A549 (cell line): ENCODE data around the gene MAPRE2. TPM values are rescaled to one million over a fixed set of nuclear protein-coding genes. Genes with fewer than 3 reads are reported as not detected.

ENCODE experiments used
- ATAC-seq, 2 experiments: fragments of 200-7000 bp in 1 of 2; fragments of >200 bp in 1 of 2; cut with Nextera tagmentation in 1 of 2; cut with Tn5 transposase in 1 of 2; 3 replicates each; pipeline versions ENCODE4 v1.8.0 to v1.9.1; 2018 to 2020; ENCODE audit warnings: mild to moderate bottlenecking in 1 of 2, moderate library complexity in 1 of 2
- CTCF ChIA-PET: fragments of 300-600 bp; sonication (Branson Sonifier 250); formaldehyde crosslinking; extraction: SDS; loops from one replicate; lab custom pipeline; 2021; ENCODE audit warnings: antibody characterized with exemption, inconsistent platforms; lab: Yijun Ruan, JAX
- POLR2A ChIA-PET: fragments of 350-600 bp; formaldehyde crosslinking; extraction: SDS; loops from one replicate; lab custom pipeline; 2021; ENCODE audit warnings: antibody characterized with exemption, inconsistent platforms; lab: Yijun Ruan, JAX
- DNase-seq, 2 experiments: peaks; one replicate each; pipeline versions ENCODE4 v3.0.0 to v3.0.0-alpha.2; 2011 to 2016; ENCODE audit warnings: low read depth in 1 of 2, low spot score in 1 of 2
- FAIRE-seq: peaks from 2 replicates; lab custom pipeline; 2011; peaks lifted over from hg19 to GRCh38; lab: Jason Lieb, UNC
- H3K27ac ChIP-seq, 2 experiments: fragments of >200 bp; sonication (Bioruptor Twin); formaldehyde crosslinking; 3 replicates each; pipeline ENCODE4 v1.5.1; 2016 to 2017
- H3K4me1 ChIP-seq: fragments of >200 bp; sonication (Bioruptor Twin); formaldehyde crosslinking; 3 replicates; pipeline ENCODE4 v1.6.1; 2016
- H3K4me2 ChIP-seq: fragments of >200 bp; sonication (Bioruptor Twin); formaldehyde crosslinking; 3 replicates; pipeline ENCODE4 v1.6.1; 2016
- H3K4me3 ChIP-seq: fragments of >200 bp; sonication (Bioruptor Twin); formaldehyde crosslinking; 3 replicates; pipeline ENCODE4 v1.5.1; 2016
- H3K9me3 ChIP-seq: fragments of >200 bp; sonication (Bioruptor Twin); formaldehyde crosslinking; 3 replicates; pipeline ENCODE4 v1.6.1; 2016
- CBX8 ChIP-seq: fragments of 200-600 bp; sonication (generic); IDR thresholded peaks from 2 replicates; pipeline ENCODE4 v1.6.1; 2016
- EHF ChIP-seq: fragments of 250-450 bp; sonication (Bioruptor Pico); IDR thresholded peaks from 2 replicates; pipeline ENCODE4 v1.5.0; 2020; ENCODE audit warnings: mild to moderate bottlenecking
- EHMT2 ChIP-seq: fragments of 200-600 bp; sonication (generic); IDR thresholded peaks from 2 replicates; pipeline ENCODE4 v1.6.1; 2016; ENCODE audit warnings: antibody characterized with exemption, low read depth, mild to moderate bottlenecking, moderate library complexity
- FOSB ChIP-seq: fragments of 250-450 bp; sonication (Bioruptor Pico); IDR thresholded peaks from 2 replicates; pipeline ENCODE4 v1.5.0; 2020; ENCODE audit warnings: mild to moderate bottlenecking, moderate library complexity
- HOXA7 ChIP-seq: fragments of 250-450 bp; sonication (Bioruptor Pico); IDR thresholded peaks from 2 replicates; pipeline ENCODE4 v1.5.0; 2020; ENCODE audit warnings: mild to moderate bottlenecking, moderate library complexity
- HOXB5 ChIP-seq: fragments of 250-450 bp; sonication (Bioruptor Pico); IDR thresholded peaks from 2 replicates; pipeline ENCODE4 v1.5.0; 2020; ENCODE audit warnings: mild to moderate bottlenecking, moderate library complexity
- JUN ChIP-seq, 2 experiments: fragments of >200 bp; sonication (Bioruptor Twin); formaldehyde crosslinking; IDR thresholded peaks; 2 replicates in 1 of 2; 3 replicates in 1 of 2; pipeline ENCODE4 v1.6.1; 2016 to 2017
- KDM5A ChIP-seq: fragments of 200-600 bp; sonication (generic); IDR thresholded peaks from 2 replicates; pipeline ENCODE4 v1.6.1; 2016; ENCODE audit warnings: antibody characterized with exemption, mild to moderate bottlenecking
- MAFK ChIP-seq: fragments of 450-650 bp; IDR thresholded peaks from 2 replicates; pipeline ENCODE4 v1.6.1; 2014; ENCODE audit not compliant: partially characterized antibody
- RAD21 ChIP-seq, 2 experiments: fragments of >200 bp in 1 of 2; sonication (Bioruptor Twin) in 1 of 2; formaldehyde crosslinking in 1 of 2; IDR thresholded peaks in 1 of 2; conservative IDR thresholded peaks in 1 of 2; 2 replicates in 1 of 2; 3 replicates in 1 of 2; pipeline ENCODE4 v1.6.1; 2012 to 2018; ENCODE audit warnings: inconsistent platforms in 1 of 2
- SREBF2 ChIP-seq: fragments of 450-650 bp; IDR thresholded peaks from 2 replicates; pipeline ENCODE4 v1.6.1; 2014; ENCODE audit warnings: mild to moderate bottlenecking, moderate library complexity
- ZFP36 ChIP-seq: fragments of 450-650 bp; IDR thresholded peaks from 2 replicates; pipeline ENCODE4 v1.6.1; 2014; ENCODE audit warnings: borderline replicate concordance; ENCODE audit not compliant: partially characterized antibody
- WGBS: methylation state at CpG from one replicate; pipeline ENCODE4 v1.1.6; 2017; ENCODE audit errors: missing lambda C conversion rate; 5-methylcytosine and 5-hydroxymethylcytosine counted together
- polyA plus RNA-seq, 4 experiments: library from polyadenylated mRNA; depleted of rRNA in 3 of 4; stranded (reverse); fragments of >200 nt; fragmentation: RNase III in 1 of 4; extraction: RNeasy Plus Mini Kit Qiagen cat#74134 plus additional on column Dnase treatment in 1 of 4; gene quantifications; 2 replicates in 3 of 4; 3 replicates in 1 of 4; pipeline ENCODE4 v1.2.3, GENCODE V29; 2011 to 2017
- TF ChIP-seq, protein P1 (sequence below): fragments of 200-600 bp; sonication (generic); IDR thresholded peaks from 2 replicates; pipeline ENCODE4 v1.6.1; 2016; ENCODE audit warnings: antibody characterized with exemption, mild to moderate bottlenecking, moderate library complexity
- TF ChIP-seq, protein P2 (sequence below): fragments of >200 bp; sonication (Bioruptor Twin); formaldehyde crosslinking; IDR thresholded peaks from 3 replicates; pipeline ENCODE4 v1.6.1; 2016
- TF ChIP-seq, protein P3 (sequence below): fragments of 150-350 bp; IDR thresholded peaks from 2 replicates; pipeline ENCODE4 v1.6.1; 2014; ENCODE audit warnings: low read depth, mild to moderate bottlenecking, low read length
- TF ChIP-seq, protein P4 (sequence below): IDR thresholded peaks from 2 replicates; pipeline ENCODE4 v1.6.1; 2012

The MAPRE2 gene
- polyA plus RNA-seq, 2 of the 4 experiments (the other 2 are of a cell fraction), result 11.4 to 59.1 TPM

DNA sequence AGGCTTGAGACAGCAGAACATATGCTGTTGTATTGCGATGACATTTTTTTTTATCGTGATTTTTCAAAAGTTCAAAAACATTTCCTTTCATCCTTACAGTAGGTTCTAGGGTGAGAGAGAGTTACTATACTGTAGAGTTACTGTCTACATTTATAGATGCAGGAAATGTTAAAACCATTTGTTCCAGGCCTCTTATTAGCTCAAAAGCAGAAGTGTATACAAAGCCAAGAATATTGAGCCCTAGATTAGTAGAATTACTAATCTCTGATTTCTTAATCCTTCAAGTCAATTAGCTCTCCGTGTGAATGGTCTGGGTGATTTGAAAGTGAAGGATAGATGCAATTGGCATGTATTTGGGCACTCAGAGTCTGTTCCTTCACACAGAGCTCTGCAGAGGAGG, 73.1 kb downstream of the MAPRE2 start:
- POLR2A ChIA-PET, result no interaction called here
- Histone ChIP-seq H3K27ac (no peak overlapping the region), H3K4me3 (no peak overlapping the region), H3K4me1 (no peaks in the 10 kb centered on the region), H3K4me2 (no peak overlapping the region), H3K9me3 (no peaks in the 10 kb centered on the region)
- no peak for DNase-seq
- no peak for ATAC-seq
- TF ChIP-seq EHMT2 (no peak), HOXB5 (CRISPR knock-in tag) (no peak)
- TF ChIP-seq, protein P1, sequence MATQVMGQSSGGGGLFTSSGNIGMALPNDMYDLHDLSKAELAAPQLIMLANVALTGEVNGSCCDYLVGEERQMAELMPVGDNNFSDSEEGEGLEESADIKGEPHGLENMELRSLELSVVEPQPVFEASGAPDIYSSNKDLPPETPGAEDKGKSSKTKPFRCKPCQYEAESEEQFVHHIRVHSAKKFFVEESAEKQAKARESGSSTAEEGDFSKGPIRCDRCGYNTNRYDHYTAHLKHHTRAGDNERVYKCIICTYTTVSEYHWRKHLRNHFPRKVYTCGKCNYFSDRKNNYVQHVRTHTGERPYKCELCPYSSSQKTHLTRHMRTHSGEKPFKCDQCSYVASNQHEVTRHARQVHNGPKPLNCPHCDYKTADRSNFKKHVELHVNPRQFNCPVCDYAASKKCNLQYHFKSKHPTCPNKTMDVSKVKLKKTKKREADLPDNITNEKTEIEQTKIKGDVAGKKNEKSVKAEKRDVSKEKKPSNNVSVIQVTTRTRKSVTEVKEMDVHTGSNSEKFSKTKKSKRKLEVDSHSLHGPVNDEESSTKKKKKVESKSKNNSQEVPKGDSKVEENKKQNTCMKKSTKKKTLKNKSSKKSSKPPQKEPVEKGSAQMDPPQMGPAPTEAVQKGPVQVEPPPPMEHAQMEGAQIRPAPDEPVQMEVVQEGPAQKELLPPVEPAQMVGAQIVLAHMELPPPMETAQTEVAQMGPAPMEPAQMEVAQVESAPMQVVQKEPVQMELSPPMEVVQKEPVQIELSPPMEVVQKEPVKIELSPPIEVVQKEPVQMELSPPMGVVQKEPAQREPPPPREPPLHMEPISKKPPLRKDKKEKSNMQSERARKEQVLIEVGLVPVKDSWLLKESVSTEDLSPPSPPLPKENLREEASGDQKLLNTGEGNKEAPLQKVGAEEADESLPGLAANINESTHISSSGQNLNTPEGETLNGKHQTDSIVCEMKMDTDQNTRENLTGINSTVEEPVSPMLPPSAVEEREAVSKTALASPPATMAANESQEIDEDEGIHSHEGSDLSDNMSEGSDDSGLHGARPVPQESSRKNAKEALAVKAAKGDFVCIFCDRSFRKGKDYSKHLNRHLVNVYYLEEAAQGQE, result no peak
- CTCF ChIA-PET, result no interaction called here
- WGBS, result 89% methylated on average over 3 of the region's 3 CpGs
- no peak for FAIRE-seq

DNA sequence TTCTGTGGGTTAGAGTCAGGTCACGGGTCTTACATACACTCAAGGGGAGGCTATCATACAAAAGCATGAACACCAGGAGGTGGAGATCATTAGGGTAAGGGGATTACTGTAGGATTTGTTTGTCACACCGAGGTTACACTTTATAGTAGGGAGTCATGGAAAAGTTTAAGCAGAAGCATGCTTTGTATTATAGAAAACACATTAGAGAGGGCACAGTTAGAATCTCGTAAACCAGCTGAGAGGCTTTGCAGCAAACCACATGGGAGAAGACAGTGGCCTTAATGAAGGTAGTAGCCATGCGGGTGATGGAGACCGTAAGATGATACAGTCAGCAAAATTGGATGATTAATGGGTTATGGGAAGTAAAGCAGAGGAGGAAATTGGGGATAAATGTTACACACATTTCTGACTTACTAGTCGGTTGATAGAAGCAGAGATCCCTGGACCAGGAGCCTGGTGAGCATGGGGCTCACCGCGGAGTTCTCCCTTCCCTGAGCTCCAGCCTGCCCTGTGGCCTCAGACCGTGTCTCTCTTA, 75.6 kb downstream of the MAPRE2 start:
- no peak for FAIRE-seq
- no peak for ATAC-seq
- POLR2A ChIA-PET, result no interaction called here

DNA sequence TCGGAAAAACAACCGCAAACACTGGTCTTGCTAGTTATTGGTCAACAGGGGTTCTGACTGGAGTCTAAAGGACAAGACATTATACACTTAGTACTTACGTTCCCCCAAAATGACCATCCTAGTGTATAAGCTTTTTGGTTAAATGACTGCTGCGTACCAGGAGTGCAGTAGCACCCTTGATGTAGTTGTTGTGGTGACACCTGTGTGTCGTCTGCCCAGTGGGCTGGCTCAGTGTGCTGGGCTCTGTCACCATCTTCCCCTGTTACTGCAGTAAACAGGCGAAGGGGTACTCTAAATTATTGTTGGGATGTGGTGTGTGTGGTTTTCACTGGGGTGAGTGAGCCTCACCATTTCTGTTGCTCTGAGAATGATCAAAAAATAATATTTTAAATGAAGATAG, 76.2 kb downstream of the MAPRE2 start:
- no peak for ATAC-seq
- Histone ChIP-seq H3K4me1 (no peaks in the 10 kb centered on the region), H3K9me3 (no peaks in the 10 kb centered on the region), H3K4me3 (no peak overlapping the region), H3K27ac (no peak overlapping the region), H3K4me2 (no peak overlapping the region)
- DNase-seq, result no peak
- ChIA-PET POLR2A (no interaction called here), CTCF (no interaction called here)
- FAIRE-seq, result no peak
- WGBS, result 92% methylated on average over 5 of the region's 6 CpGs
- TF ChIP-seq, protein P2, sequence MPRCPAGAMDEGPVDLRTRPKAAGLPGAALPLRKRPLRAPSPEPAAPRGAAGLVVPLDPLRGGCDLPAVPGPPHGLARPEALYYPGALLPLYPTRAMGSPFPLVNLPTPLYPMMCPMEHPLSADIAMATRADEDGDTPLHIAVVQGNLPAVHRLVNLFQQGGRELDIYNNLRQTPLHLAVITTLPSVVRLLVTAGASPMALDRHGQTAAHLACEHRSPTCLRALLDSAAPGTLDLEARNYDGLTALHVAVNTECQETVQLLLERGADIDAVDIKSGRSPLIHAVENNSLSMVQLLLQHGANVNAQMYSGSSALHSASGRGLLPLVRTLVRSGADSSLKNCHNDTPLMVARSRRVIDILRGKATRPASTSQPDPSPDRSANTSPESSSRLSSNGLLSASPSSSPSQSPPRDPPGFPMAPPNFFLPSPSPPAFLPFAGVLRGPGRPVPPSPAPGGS, result no peak
- no peak for TF ChIP-seq HOXB5 (CRISPR knock-in tag)
- TF ChIP-seq EHF (CRISPR knock-in tag), result no peak
- TF ChIP-seq CBX8, result no peak
- TF ChIP-seq, protein P3, sequence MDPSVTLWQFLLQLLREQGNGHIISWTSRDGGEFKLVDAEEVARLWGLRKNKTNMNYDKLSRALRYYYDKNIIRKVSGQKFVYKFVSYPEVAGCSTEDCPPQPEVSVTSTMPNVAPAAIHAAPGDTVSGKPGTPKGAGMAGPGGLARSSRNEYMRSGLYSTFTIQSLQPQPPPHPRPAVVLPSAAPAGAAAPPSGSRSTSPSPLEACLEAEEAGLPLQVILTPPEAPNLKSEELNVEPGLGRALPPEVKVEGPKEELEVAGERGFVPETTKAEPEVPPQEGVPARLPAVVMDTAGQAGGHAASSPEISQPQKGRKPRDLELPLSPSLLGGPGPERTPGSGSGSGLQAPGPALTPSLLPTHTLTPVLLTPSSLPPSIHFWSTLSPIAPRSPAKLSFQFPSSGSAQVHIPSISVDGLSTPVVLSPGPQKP, result no peak
- no peak for TF ChIP-seq MAFK

More for the DNA sequence above, 75.6 kb downstream of the MAPRE2 start:
- CTCF ChIA-PET, result no interaction called here
- no peak overlapping the region for H3K4me3 ChIP-seq
- no peak for DNase-seq
- H3K4me2 ChIP-seq, result no peak overlapping the region
- 90% methylated on average over 9 of the region's 9 CpGs for WGBS
- TF ChIP-seq ZFP36, result no peak
- no peak for TF ChIP-seq KDM5A
- TF ChIP-seq FOSB (CRISPR knock-in tag), result no peak
- TF ChIP-seq HOXA7, result no peak
- TF ChIP-seq RAD21 (conservative IDR thresholded peaks at IDR 0.05 in 1 of 2, IDR thresholded peaks at IDR 0.05 in 1 of 2), result no peak
- TF ChIP-seq JUN (IDR thresholded peaks at IDR 0.05), result no peak
- TF ChIP-seq MAFK, result no peak
- no peak for TF ChIP-seq SREBF2
- TF ChIP-seq, protein P4, sequence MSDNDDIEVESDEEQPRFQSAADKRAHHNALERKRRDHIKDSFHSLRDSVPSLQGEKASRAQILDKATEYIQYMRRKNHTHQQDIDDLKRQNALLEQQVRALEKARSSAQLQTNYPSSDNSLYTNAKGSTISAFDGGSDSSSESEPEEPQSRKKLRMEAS, result no peak
- no peak overlapping the region for H3K27ac ChIP-seq
- H3K9me3 ChIP-seq, result no peaks in the 10 kb centered on the region
- no peaks in the 10 kb centered on the region for H3K4me1 ChIP-seq
